Vagina (tissue), 2 donors: ENCODE data around the gene AMBP.

Experiments
- POLR2A ChIP-seq, 2 donors: fragments of 450-650 bp; IDR thresholded peaks; one replicate each; pipeline ENCODE4 v1.6.1; 2017; ENCODE audit warnings: antibody characterized with exemption in 2 of 2, mild to moderate bottlenecking in 2 of 2, moderate library complexity in 2 of 2
- POLR2AphosphoS5 ChIP-seq, 2 donors: sonication (generic); formaldehyde crosslinking; IDR thresholded peaks; one replicate each; pipeline ENCODE4 v1.9.0; 2017; ENCODE audit warnings: antibody characterized with exemption in 2 of 2, mild to moderate bottlenecking in 2 of 2, low read depth in 1 of 2; ENCODE audit not compliant: insufficient read depth in 1 of 2
- TF ChIP-seq, protein P1 (sequence below), 3 experiments: fragments of 450-650 bp in 2 of 3; fragments of 200-600 bp in 1 of 3; sonication (generic) in 1 of 3; IDR thresholded peaks; one replicate each; pipeline ENCODE4 v1.5.1; 2017 to 2019; ENCODE audit warnings: antibody characterized with exemption in 3 of 3, mild to moderate bottlenecking in 2 of 3, moderate library complexity in 2 of 3

DNA sequence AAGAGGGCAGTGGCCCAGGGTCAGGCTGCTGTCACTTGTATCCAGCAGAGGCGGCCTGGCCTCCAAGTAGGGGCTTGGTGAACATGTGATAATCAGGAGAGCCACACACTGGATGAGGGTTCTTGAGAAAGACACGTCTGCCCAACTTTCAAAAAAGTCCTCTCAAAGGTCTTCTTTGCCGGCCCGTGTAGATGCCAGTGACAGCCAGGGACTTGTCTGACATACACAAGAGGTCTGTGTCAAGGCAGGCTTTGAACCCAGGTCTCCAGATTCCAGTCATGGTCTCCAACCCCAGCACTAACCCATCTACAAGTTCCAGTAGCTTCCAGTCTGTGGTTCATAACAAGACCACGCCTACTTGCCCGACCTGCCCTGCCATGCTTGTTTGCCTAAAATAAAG, 7.9 kb upstream of the AMBP start:
- no peak for TF ChIP-seq POLR2A (IDR thresholded peaks at IDR 0.05)
- no peak for TF ChIP-seq POLR2AphosphoS5 (IDR thresholded peaks at IDR 0.05; ENCODE audit: insufficient read depth in 1 of 2, low read depth in 1 of 2)
- TF ChIP-seq, protein P1, sequence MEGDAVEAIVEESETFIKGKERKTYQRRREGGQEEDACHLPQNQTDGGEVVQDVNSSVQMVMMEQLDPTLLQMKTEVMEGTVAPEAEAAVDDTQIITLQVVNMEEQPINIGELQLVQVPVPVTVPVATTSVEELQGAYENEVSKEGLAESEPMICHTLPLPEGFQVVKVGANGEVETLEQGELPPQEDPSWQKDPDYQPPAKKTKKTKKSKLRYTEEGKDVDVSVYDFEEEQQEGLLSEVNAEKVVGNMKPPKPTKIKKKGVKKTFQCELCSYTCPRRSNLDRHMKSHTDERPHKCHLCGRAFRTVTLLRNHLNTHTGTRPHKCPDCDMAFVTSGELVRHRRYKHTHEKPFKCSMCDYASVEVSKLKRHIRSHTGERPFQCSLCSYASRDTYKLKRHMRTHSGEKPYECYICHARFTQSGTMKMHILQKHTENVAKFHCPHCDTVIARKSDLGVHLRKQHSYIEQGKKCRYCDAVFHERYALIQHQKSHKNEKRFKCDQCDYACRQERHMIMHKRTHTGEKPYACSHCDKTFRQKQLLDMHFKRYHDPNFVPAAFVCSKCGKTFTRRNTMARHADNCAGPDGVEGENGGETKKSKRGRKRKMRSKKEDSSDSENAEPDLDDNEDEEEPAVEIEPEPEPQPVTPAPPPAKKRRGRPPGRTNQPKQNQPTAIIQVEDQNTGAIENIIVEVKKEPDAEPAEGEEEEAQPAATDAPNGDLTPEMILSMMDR (IDR thresholded peaks at IDR 0.05): no peak
